K562 (cell line): ENCODE measurements around the gene AGPAT3.

Source experiments
- CHD4 ChIP-seq: fragments of 200-600 bp; sonication (generic); IDR thresholded peaks from 3 replicates; pipeline ENCODE4 v1.6.1; 2012; ENCODE audit warnings: low read depth, mild to moderate bottlenecking, mixed read lengths, low read length, inconsistent platforms; ENCODE audit not compliant: insufficient read depth, insufficient replicate concordance, poor library complexity, severe bottlenecking
- FOSL1 ChIP-seq: fragments of 200-800 bp; sonication (Bioruptor generic); conservative IDR thresholded peaks from 2 replicates; pipeline ENCODE4 v1.6.1; 2016; ENCODE audit warnings: missing genetic modification characterization, missing compliant biosample characterization
- SRF ChIP-seq, 2 experiments: fragments of 250-450, 450-650 bp in 1 of 2; sonication (Bioruptor Pico) in 1 of 2; sonication (generic) in 1 of 2; formaldehyde crosslinking; IDR thresholded peaks; 2 replicates each; pipeline versions ENCODE4 v1.5.0 to v1.5.1; 2020 to 2022; ENCODE audit warnings: mild to moderate bottlenecking in 1 of 2, missing genetic modification reagents in 1 of 2
- TCF7 ChIP-seq: sonication (generic); IDR thresholded peaks from 2 replicates; pipeline ENCODE4 v1.6.1; 2016; ENCODE audit warnings: antibody characterized with exemption, borderline replicate concordance
- ZNF121 ChIP-seq: sonication (generic); formaldehyde crosslinking; conservative IDR thresholded peaks from 2 replicates; pipeline ENCODE4 v1.8.0; 2022; ENCODE audit warnings: missing genetic modification reagents
- ZNF696 ChIP-seq: fragments of 250-450 bp; sonication (Bioruptor Pico); conservative IDR thresholded peaks from 2 replicates; pipeline ENCODE4 v1.4.0; 2020; ENCODE audit warnings: mild to moderate bottlenecking, moderate library complexity
- ZNF79 ChIP-seq: fragments of 250-450 bp; sonication (Bioruptor Pico); IDR thresholded peaks from 2 replicates; pipeline ENCODE4 v1.4.0; 2020; ENCODE audit warnings: low read depth, mild to moderate bottlenecking, moderate library complexity

- TF ChIP-seq CHD4 = no peak
- no peak for TF ChIP-seq FOSL1 (tag)
- no peak for TF ChIP-seq TCF7
- no peak for TF ChIP-seq ZNF121 (CRISPR knock-in tag)
- TF ChIP-seq ZNF79 (CRISPR knock-in tag) = no peak
- no peak for TF ChIP-seq SRF (CRISPR knock-in tag; IDR thresholded peaks at IDR 0.05)
- no peak for TF ChIP-seq ZNF696 (CRISPR knock-in tag)
These were observed 28.4 kb upstream of the AGPAT3 start for GRCh38 chr21:43836616-43837015.
